Osteocyte (in vitro differentiated cells): ENCODE data around the gene MARCHF10. TPM values are rescaled to one million over a fixed set of nuclear protein-coding genes. Genes with fewer than 3 reads are reported as not detected.

ENCODE experiments used
- DNase-seq: peaks from one replicate; pipeline ENCODE4 v3.0.0; 2021; ENCODE audit warnings: mixed read lengths; ENCODE audit not compliant: unreplicated experiment; ENCODE audit errors: extremely low spot score
- H3K27ac Mint-ChIP-seq: one replicate; pipeline ENCODE4 v1.8.0; 2021; ENCODE audit warnings: mild to moderate bottlenecking, mixed read lengths; ENCODE audit not compliant: unreplicated experiment
- H3K27me3 Mint-ChIP-seq: one replicate; pipeline ENCODE4 v1.8.0; 2021; ENCODE audit warnings: mixed read lengths; ENCODE audit not compliant: unreplicated experiment
- H3K36me3 Mint-ChIP-seq: one replicate; pipeline ENCODE4 v1.8.0; 2021; ENCODE audit warnings: mixed read lengths; ENCODE audit not compliant: unreplicated experiment
- H3K4me1 Mint-ChIP-seq: one replicate; pipeline ENCODE4 v1.8.0; 2021; ENCODE audit warnings: mixed read lengths; ENCODE audit not compliant: unreplicated experiment
- H3K4me3 Mint-ChIP-seq: one replicate; pipeline ENCODE4 v1.8.0; 2021; ENCODE audit warnings: mild to moderate bottlenecking, moderate library complexity, mixed read lengths; ENCODE audit not compliant: unreplicated experiment
- H3K9me3 Mint-ChIP-seq: one replicate; pipeline ENCODE4 v1.8.0; 2021; ENCODE audit warnings: mixed read lengths; ENCODE audit not compliant: unreplicated experiment
- total RNA-seq: library from RNA; stranded (reverse); gene quantifications from 2 replicates; pipeline ENCODE4 v1.2.1, GENCODE V29; 2021
- TF ChIP-seq, protein P1 (sequence below): fragments of 200-600 bp; sonication (generic); IDR thresholded peaks from 2 replicates; pipeline ENCODE4 v1.5.0; 2021; ENCODE audit warnings: antibody characterized with exemption, mild to moderate bottlenecking, moderate library complexity

Gene MARCHF10
- total RNA-seq, 1 donor from 2014 or later, result not detected

- TF ChIP-seq, protein P1, sequence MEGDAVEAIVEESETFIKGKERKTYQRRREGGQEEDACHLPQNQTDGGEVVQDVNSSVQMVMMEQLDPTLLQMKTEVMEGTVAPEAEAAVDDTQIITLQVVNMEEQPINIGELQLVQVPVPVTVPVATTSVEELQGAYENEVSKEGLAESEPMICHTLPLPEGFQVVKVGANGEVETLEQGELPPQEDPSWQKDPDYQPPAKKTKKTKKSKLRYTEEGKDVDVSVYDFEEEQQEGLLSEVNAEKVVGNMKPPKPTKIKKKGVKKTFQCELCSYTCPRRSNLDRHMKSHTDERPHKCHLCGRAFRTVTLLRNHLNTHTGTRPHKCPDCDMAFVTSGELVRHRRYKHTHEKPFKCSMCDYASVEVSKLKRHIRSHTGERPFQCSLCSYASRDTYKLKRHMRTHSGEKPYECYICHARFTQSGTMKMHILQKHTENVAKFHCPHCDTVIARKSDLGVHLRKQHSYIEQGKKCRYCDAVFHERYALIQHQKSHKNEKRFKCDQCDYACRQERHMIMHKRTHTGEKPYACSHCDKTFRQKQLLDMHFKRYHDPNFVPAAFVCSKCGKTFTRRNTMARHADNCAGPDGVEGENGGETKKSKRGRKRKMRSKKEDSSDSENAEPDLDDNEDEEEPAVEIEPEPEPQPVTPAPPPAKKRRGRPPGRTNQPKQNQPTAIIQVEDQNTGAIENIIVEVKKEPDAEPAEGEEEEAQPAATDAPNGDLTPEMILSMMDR, result no peak
- no peaks in the 10 kb centered on the region for H3K36me3 Mint-ChIP-seq
- H3K9me3 Mint-ChIP-seq, result no peaks in the 10 kb centered on the region
- DNase-seq, result no peak
- H3K4me1 Mint-ChIP-seq, result peaks cover 7% of the 10 kb centered on the region
- peaks cover 3% of the 10 kb centered on the region for H3K27me3 Mint-ChIP-seq
- no peak overlapping the region for H3K4me3 Mint-ChIP-seq
- no peak overlapping the region for H3K27ac Mint-ChIP-seq
Observed at GRCh38 chr17:62805234-62805633, 2.9 kb downstream of the MARCHF10 start.

DNA sequence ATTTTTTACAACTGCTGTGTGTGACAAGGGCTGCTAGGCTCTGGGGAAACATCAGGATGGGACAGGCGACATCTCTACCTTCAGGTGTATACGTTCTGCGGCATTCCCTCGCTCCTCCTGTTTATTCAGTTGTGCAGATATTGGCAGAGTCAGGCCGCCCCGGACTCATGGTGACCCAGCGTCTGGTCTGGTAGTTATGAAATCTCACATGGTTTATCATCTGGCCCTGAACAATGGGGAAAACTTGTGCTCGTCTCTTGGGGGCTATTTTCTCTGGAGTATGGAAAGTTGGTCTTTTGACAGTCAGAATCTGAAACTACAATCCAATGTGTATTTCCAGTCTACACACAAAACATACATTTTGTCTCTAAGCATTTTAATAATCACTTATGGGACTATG, 3.3 kb downstream of the MARCHF10 start:
- TF ChIP-seq, protein P1, result no peak
- Mint-ChIP-seq H3K4me1 (peaks cover 7% of the 10 kb centered on the region), H3K9me3 (no peaks in the 10 kb centered on the region), H3K36me3 (no peaks in the 10 kb centered on the region), H3K27ac (no peak overlapping the region), H3K27me3 (peaks cover 3% of the 10 kb centered on the region), H3K4me3 (no peak overlapping the region)
- no peak for DNase-seq

- TF ChIP-seq, protein P1, result no peak
- Mint-ChIP-seq H3K9me3 (no peaks in the 10 kb centered on the region), H3K4me3 (no peak overlapping the region), H3K27me3 (peaks cover 3% of the 10 kb centered on the region), H3K36me3 (no peaks in the 10 kb centered on the region), H3K27ac (no peak overlapping the region), H3K4me1 (peaks cover 7% of the 10 kb centered on the region)
- DNase-seq, result no peak
Observed at GRCh38 chr17:62804025-62804424, 4.1 kb downstream of the MARCHF10 start.

DNA sequence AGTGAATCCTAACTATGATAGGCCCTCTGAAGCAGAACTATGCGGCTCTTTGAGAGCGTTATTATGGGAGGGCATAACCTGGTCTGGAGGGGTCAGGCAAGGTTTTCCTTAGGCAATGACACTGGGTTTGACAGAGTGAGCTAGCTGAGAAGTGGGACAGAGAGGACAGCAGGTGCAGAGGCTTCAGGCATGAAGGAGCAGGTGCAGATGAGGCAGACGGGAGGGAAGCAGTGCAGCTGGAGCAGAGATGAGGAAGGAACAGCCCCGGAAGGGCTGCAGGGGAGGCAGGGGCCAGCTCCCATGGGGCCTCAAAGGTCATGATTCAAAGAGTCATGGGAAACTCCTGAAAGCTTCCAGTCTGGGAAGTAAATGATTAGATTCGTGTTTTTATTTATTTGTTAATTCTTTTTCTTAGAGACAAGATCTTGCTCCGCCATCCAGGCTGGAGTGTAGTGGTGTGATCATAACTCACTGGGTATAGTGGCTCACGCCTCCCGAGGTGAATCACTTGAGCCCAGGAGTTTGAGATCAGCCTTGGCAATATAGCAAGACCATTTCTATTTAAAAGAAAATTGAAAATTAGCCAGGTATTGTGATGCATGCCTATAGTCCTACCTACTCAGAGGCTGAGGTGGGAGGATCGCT, 5.4 kb downstream of the MARCHF10 start:
- peaks cover 3% of the 10 kb centered on the region for H3K27me3 Mint-ChIP-seq
- no peaks in the 10 kb centered on the region for H3K9me3 Mint-ChIP-seq
- no peak for DNase-seq
- H3K4me1 Mint-ChIP-seq, result peaks cover 7% of the 10 kb centered on the region
- TF ChIP-seq, protein P1, result no peak
- H3K27ac Mint-ChIP-seq, result no peak overlapping the region
- no peaks in the 10 kb centered on the region for H3K36me3 Mint-ChIP-seq
- H3K4me3 Mint-ChIP-seq, result no peak overlapping the region

DNA sequence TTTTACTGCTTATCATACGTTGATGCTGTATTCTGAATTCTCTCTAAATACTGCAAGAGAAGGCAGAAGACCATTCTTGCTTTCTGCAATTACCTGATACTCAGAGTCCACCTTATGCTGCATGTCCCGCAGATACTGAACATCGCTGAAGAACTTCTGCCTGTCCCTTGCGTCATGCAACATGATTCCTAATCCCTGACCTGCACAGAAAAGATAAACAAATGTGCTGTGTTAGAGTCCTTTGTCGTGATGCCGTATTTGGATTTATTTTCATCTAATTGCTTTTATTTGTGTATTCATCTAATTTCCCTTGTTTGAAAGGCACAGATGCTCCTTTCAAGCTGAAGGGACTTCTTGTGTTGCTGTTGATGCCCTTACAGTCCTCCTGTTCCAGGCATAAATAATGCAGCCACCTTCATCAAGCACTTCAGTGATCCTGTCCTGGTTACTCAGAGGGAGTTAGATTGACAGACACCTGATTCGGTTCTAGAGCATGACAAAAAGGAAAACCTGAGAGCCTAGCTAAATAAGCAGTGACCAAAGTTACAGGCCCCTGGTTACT, 6.5 kb downstream of the MARCHF10 start:
- Mint-ChIP-seq H3K27ac (no peak overlapping the region), H3K4me3 (no peak overlapping the region), H3K27me3 (peaks cover 3% of the 10 kb centered on the region), H3K36me3 (no peaks in the 10 kb centered on the region), H3K4me1 (peaks cover 7% of the 10 kb centered on the region), H3K9me3 (no peaks in the 10 kb centered on the region)
- DNase-seq, result no peak
- TF ChIP-seq, protein P1, result no peak
